ENCODE data around the gene KIF18B. TPM values are rescaled to one million over a fixed set of nuclear protein-coding genes. Genes with fewer than 3 reads are reported as not detected.

The KIF18B gene
- total and polyA plus RNA-seq, 2 donors from 2014 or later, result 0.44 TPM; not detected in 1

- no peak overlapping the region for H3K27ac ChIP-seq (ENCODE audit: low read depth in 2 of 2, low read length in 2 of 2)
These were observed 30.1 kb downstream of the KIF18B start for GRCh38 chr17:44917456-44917855.

GRCh38 chr17:44916781-44917241 lies 30.8 kb downstream of the KIF18B start:
- TF ChIP-seq, protein P1, sequence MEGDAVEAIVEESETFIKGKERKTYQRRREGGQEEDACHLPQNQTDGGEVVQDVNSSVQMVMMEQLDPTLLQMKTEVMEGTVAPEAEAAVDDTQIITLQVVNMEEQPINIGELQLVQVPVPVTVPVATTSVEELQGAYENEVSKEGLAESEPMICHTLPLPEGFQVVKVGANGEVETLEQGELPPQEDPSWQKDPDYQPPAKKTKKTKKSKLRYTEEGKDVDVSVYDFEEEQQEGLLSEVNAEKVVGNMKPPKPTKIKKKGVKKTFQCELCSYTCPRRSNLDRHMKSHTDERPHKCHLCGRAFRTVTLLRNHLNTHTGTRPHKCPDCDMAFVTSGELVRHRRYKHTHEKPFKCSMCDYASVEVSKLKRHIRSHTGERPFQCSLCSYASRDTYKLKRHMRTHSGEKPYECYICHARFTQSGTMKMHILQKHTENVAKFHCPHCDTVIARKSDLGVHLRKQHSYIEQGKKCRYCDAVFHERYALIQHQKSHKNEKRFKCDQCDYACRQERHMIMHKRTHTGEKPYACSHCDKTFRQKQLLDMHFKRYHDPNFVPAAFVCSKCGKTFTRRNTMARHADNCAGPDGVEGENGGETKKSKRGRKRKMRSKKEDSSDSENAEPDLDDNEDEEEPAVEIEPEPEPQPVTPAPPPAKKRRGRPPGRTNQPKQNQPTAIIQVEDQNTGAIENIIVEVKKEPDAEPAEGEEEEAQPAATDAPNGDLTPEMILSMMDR (IDR thresholded peaks at IDR 0.05; ENCODE audit: borderline replicate concordance, extremely low read depth, insufficient read depth), result no peak
- no peaks in the 10 kb centered on the region for H3K27me3 ChIP-seq (ENCODE audit: control insufficient read depth, insufficient read depth, low read length)
- no peak overlapping the region for H3K9ac ChIP-seq (ENCODE audit: low read length in 3 of 3)
- H3K4me3 ChIP-seq (ENCODE audit: low read length in 3 of 3), result no peak overlapping the region
- no peaks in the 10 kb centered on the region for H3K36me3 ChIP-seq (ENCODE audit: control insufficient read depth in 2 of 3, insufficient read depth in 3 of 3, low read length in 3 of 3)
- DNase-seq (peak in 2 of 5 donors; percentile 39 to 92), FAIRE-seq (no peak)
- H3K4me1 ChIP-seq (ENCODE audit: control insufficient read depth in 2 of 3, insufficient read depth in 2 of 3, low read depth in 1 of 3, low read length in 3 of 3), result no peaks in the 10 kb centered on the region
- H3K27ac ChIP-seq (ENCODE audit: low read depth in 2 of 2, low read length in 2 of 2), result no peak overlapping the region
- intact Hi-C loops (cut with DNase I), result loop anchor here (5.0 kb wide), 1 partner anchor 105 kb away; no protein-coding TSS in a partner anchor
- no peaks in the 10 kb centered on the region for H3K9me3 ChIP-seq (ENCODE audit: control insufficient read depth in 2 of 3, insufficient read depth in 1 of 3, low read length in 3 of 3)

More at GRCh38 chr17:44917456-44917855, 30.1 kb downstream of the KIF18B start:
- DNase-seq (peak in 2 of 5 donors; percentile 22 to 24), FAIRE-seq (no peak)
- H3K27me3 ChIP-seq (ENCODE audit: control insufficient read depth, insufficient read depth, low read length), result no peaks in the 10 kb centered on the region
- intact Hi-C loops (cut with DNase I), result loop anchor here (5.0 kb wide), 1 partner anchor 105 kb away; no protein-coding TSS in a partner anchor
- no peak overlapping the region for H3K4me3 ChIP-seq (ENCODE audit: low read length in 3 of 3)
- no peak overlapping the region for H3K9ac ChIP-seq (ENCODE audit: low read length in 3 of 3)
- TF ChIP-seq, protein P1 (IDR thresholded peaks at IDR 0.05; ENCODE audit: borderline replicate concordance, extremely low read depth, insufficient read depth), result no peak
- H3K9me3 ChIP-seq (ENCODE audit: control insufficient read depth in 2 of 3, insufficient read depth in 1 of 3, low read length in 3 of 3), result no peaks in the 10 kb centered on the region
- no peaks in the 10 kb centered on the region for H3K4me1 ChIP-seq (ENCODE audit: control insufficient read depth in 2 of 3, insufficient read depth in 2 of 3, low read depth in 1 of 3, low read length in 3 of 3)
- H3K36me3 ChIP-seq (ENCODE audit: control insufficient read depth in 2 of 3, insufficient read depth in 3 of 3, low read length in 3 of 3), result no peaks in the 10 kb centered on the region

DNA sequence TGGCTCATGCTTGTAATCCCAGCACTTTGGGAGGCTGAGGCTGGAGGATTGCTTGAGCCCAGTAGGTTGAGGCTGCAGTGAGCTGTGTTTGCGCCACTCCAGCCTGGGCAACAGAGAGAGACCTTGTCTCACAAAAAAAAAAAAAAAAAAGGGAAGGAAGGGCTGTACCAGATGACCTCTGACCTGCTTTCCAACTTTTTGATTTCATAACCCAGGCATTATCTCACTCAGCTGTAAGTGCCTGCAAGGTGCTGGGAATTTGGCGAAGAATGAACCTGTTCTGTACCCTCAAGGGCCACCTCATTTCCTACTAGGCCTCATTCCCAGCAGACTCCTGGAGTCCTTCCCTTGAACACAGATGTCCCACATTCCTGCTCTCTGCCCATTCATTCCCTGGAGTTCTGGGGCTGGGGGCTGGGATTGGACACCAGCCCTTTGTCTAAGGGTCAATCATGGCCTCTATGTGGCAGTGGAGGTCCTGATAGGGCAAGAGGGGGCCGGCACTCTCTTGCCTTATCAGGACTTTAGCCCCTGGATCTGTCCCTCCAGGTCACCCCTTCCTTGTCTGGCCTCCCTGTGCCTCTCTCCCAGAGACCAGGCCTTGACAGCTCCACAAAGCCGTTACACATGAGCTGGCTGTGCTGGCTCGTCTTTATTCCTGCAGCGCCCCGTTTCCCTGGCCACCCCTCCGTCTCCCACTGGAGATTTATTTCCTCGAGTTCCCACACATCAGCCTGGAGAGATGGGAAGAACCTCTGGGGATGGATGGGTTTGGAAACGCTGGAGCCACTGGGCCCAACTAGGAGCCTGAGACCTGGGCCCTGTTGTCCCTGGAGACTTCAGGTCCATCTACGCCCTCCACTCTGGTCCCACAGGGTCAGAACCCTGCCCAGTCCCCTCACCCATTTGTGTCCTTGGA lies 31.5 kb downstream of the KIF18B start:
- Histone ChIP-seq H3K27me3 (ENCODE audit: control insufficient read depth, insufficient read depth, low read length) (no peaks in the 10 kb centered on the region), H3K9me3 (ENCODE audit: control insufficient read depth in 2 of 3, insufficient read depth in 1 of 3, low read length in 3 of 3) (no peaks in the 10 kb centered on the region), H3K9ac (ENCODE audit: low read length in 3 of 3) (no peak overlapping the region), H3K4me3 (ENCODE audit: low read length in 3 of 3) (no peak overlapping the region), H3K27ac (ENCODE audit: low read depth in 2 of 2, low read length in 2 of 2) (no peak overlapping the region), H3K36me3 (ENCODE audit: control insufficient read depth in 2 of 3, insufficient read depth in 3 of 3, low read length in 3 of 3) (no peaks in the 10 kb centered on the region), H3K4me1 (ENCODE audit: control insufficient read depth in 2 of 3, insufficient read depth in 2 of 3, low read depth in 1 of 3, low read length in 3 of 3) (peaks cover 0 to 5% (median 0%) of the 10 kb centered on the region in 3 donors)
- intact Hi-C loops (cut with DNase I), result loop anchor here (5.0 kb wide), 1 partner anchor 106 kb away; no protein-coding TSS in a partner anchor
- TF ChIP-seq, protein P1 (IDR thresholded peaks at IDR 0.05; ENCODE audit: borderline replicate concordance, extremely low read depth, insufficient read depth), result no peak
- FAIRE-seq, result no peak
- peak in 1 of 5 donors; percentile 41 for DNase-seq
